HG03039 (cell line): Measurements from ENCODE around the gene HLA-DMA.

Experiments
- ATAC-seq: cut with Tn5 transposase; IDR thresholded peaks from one replicate; pipeline ENCODE4 v1.9.1; 2021; ENCODE audit warnings: mild to moderate bottlenecking, moderate library complexity; ENCODE audit not compliant: unreplicated experiment

Gene HLA-DMA

DNA sequence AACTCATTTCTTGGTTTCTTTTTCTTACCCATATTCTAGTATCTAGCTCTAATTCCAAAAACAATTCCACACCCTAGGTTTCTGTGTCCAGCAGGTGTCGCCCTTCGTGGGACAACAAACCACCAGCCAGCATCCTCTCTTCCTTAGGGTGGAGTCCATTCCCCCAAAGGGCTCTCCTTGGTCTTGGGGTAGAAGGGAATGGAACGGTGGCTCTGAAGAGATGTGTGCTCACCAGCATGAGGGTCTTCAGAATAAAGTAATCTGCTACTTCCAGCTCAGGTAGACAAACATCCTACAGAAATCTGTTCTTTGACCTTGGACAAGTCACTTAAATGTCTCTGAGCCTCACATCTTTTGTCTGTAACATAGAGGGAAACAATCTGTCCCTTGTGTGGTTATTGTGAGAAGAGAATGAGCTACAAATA is 19.2 kb downstream of the HLA-DMA start:
- no peak for ATAC-seq

GRCh38 chr6:32932132-32932868 is 20.6 kb downstream of the HLA-DMA start:
- ATAC-seq = no peak

- no peak for ATAC-seq
Observed at GRCh38 chr6:32931211-32931610, 21.7 kb downstream of the HLA-DMA start.

- ATAC-seq = no peak
Observed at GRCh38 chr6:32922083-32922482, 30.8 kb downstream of the HLA-DMA start.

- ATAC-seq = no peak
Observed at GRCh38 chr6:32920715-32921114, 32.2 kb downstream of the HLA-DMA start.

- ATAC-seq = no peak
Observed at GRCh38 chr6:32912951-32913350, 39.9 kb downstream of the HLA-DMA start.

DNA sequence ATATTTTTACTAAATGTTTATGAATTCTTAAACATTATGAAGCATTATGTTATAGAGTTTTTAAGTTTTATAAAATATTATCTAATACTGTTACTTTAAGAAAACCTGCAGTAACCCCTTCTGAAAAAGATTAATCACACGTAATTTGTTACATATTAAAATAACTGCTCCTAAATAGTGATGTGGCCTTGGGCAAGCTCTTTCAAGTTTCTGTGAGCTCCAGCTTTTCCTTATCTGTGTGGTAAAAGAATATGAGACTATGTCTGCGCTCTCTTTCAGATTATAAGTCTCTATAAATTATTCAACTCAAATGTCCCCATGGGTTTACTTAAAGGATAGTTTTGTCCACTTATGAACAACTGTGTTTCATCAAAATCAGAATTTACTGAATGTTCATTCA is 44.0 kb downstream of the HLA-DMA start:
- ATAC-seq = no peak

- ATAC-seq = no peak
Observed at GRCh38 chr6:32906539-32906938, 46.4 kb downstream of the HLA-DMA start.

DNA sequence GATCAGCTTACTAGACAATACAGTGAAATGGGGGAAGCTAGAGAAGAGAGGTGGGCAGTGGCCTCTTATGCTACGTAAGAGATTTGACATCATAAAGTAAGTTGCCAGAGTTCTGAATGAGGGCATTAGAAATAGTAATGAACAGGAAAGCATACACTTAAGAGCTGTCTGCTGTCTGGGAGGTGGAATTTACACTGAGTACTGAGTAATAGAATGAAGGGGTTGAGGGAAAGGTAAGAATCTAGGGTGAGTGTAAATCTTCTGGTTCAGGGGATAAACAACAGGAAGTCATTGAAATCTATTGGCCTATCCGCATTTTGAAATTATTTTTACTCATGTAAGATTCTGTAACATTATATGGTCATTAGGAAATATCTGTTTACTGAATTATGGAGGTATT is 47.8 kb downstream of the HLA-DMA start:
- ATAC-seq = no peak

DNA sequence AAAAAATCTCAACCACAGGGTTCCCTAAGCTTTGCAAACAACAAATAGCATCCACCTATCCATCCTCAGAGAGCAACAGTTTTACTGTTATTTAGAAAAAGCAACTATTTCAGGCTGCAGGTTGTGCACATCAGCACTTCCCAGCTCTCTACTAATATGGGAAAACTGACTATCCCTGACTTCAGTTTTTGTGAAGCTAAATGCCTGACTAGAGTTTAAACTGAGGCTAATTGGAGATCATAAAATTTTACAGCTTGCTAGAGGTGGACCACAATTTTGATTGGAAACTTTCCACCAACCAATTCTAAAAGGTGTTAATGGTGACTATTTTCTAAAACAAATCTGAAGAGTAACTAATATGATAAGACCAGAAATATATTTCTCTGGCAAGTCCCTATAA is 48.9 kb downstream of the HLA-DMA start:
- ATAC-seq = no peak
